NCI-H748 (cell line): ENCODE data around the gene TOR4A.
"Not testable (repeated sequence)": the region's sequence is repeated elsewhere in the genome, so short reads cannot be mapped to it uniquely, and the experiment has no call there.

Source experiments
- DNase-seq: peaks from one replicate; lab custom pipeline; 2025; ENCODE audit not compliant: unreplicated experiment; lab: John Stamatoyannopoulos, UW

Gene TOR4A

DNA sequence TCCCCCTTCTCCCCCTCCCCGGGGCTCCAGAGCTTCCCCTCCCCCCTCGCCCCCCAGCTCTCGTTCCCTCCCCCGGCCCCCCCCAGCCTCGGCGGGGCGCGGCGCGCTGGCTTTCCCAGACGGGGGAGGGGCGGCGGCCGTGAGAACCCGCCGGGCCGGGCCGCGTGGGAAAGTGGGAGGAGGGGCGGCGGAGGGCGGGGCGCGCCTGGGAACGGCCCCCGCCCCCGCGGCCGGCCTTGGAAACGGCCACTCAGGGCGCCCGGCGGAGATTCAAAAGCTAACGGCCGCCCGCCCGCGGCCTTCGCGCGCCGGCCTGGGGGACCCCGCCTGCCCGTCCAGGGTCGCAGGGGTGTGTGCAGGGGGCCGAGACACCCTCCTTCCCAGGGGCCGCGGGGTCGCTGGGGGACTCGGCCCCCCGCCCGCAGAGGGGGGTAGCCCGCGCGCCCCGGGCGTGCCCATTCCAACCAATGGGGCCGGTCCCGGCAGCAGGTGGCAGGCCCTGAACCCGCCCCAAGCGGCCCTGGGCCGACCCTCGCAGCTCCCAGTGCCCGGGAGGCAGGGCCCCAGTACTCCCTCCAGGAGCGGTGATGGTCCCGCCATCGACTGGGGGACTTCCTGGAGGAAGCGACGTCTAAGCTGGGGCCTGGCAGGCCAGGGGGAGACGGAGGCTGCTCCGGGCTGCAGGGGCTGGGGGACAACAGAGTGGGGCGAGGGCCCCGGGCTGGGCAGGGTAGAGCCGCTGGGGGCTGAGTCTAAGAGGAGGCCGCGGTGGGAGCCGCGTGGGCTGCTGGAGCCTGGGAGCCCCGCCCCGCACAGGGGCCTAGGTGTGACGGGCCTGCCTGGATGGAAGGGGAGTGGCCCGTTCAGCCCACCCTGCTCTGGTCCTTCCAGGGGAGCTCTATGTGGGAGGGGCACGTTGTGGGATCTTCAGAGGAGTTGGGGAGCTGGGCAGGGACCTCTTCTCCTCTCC is 38.8 kb downstream of the TOR4A start:
- peak; percentile 64 for DNase-seq

DNA sequence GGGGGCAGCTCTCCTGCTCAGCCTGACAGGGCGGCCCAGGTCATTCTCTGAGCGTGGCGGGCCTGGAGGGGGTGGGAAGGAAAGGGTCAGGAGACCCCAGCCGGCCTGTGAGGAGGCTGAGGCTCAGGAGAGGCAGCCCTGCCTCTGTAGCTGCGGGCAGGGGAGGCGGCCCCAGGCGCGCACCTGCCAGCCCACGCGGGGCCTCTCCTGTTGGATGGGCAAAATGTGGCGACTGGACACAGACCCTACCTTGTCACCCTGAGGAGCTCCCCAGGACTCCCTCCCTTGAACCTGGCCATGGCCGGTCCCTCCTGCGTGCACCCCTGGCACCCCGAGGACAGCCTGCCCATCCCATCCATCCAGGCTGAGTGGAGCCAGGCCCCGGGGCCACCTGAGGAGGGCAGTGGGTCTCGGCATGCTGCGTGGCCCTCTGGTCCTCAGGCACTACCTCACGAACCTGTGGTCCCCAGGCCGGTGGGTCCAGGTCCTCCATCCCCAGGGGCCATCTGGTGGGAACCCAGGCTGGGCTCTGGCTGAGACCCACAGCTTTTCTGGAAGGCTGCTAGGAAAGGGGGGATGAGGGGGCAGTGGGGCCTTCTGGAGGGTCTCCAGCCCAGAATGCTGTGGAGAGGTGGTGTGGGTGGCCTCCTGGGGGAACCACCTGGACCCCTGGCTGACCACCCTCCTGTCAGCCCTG is 39.6 kb downstream of the TOR4A start:
- DNase-seq, result no peak

DNA sequence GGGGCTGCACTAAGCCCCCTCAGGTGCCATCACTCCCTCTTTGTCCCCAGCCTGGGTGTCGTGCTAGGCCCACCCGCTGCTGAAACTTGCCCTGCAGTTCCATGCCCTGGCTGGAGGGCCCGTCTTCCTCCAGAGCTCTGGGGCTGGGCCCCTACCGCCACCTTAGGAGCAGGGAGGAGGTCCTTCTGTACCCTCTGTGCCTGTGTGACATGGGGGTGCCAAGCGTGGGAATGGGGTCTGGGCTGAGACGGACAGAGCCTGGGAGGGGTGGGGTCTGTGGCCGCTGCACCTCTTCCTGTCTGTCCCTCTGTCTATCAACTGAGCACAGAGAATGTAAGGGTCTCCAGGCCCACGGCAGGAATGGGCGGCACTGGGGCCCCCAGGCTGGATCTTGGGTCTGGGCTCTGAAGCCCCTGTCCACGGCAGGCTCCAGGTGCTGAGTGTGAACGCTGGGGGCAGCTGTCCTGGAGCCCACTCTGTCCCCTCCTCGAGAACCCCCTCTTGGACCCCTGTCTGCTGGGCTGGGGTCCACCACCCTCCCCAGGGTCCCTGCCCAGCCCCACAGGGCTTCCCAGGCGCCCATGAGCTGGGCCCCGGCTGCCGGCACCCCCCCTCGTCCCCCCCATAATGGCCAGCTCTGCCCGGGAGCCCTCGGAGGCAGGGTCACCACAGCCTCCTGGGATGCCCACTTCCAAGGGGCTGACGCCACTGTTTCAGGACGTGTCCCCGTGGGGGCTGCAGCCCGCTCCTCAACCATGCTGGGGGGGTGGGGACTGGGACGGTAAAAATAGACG is 40.4 kb downstream of the TOR4A start:
- no peak for DNase-seq

DNA sequence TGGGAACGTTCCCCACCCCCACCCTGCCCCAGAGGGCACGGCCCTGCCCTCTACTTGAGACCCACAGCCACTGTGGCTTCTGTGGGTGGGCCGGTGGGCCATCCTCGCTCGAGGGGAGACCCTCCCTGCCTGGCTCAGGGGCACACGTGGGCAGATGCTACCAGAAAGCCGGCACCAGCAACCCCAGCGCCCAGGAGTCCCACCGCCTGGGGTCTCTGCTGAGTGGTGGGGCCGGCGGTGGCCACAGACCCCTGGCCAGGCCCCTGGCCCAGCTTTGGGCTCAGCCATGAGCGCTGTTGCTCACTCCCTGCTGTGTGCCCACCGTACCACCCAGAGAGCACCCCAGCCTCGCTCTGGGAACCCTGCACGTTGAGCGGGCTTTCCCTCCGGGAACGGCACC is 41.1 kb downstream of the TOR4A start:
- no peak for DNase-seq

DNA sequence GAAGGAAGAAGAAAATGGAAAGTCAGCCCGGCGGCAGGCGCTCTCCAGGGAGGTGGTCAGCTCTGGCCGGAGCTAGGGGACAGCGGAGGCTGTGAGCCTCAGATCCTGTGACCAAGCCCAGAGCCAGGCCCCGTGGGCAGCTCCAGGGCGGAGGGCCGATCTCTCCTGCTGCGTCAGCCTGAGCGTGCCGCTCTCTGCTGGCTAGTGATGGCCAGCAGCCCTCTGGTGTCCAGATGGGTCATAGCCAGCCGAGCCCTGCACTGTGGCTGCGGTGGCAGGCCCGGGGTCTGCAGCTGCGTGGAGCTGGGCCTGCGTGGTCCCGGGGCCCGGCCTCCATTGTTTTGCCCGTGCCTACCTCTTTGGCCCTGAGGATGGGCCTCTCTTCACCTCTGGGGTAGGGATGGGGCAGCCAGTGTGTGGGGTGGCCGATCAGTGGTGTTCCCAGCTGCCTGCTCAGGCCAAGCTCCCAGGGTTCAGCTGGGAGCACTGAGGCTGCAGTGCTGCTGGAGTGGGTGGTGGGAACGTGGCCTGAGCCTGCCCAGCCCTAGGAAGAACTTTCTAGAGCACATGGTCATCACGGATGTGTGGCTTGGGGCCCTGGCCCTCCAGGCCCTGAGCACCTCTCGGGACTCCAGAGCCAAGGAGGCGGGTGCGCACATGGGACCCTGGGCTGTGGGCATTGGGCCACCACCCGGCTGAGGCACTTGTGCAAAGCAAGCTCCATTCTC is 41.6 kb downstream of the TOR4A start:
- DNase-seq, result no peak

DNA sequence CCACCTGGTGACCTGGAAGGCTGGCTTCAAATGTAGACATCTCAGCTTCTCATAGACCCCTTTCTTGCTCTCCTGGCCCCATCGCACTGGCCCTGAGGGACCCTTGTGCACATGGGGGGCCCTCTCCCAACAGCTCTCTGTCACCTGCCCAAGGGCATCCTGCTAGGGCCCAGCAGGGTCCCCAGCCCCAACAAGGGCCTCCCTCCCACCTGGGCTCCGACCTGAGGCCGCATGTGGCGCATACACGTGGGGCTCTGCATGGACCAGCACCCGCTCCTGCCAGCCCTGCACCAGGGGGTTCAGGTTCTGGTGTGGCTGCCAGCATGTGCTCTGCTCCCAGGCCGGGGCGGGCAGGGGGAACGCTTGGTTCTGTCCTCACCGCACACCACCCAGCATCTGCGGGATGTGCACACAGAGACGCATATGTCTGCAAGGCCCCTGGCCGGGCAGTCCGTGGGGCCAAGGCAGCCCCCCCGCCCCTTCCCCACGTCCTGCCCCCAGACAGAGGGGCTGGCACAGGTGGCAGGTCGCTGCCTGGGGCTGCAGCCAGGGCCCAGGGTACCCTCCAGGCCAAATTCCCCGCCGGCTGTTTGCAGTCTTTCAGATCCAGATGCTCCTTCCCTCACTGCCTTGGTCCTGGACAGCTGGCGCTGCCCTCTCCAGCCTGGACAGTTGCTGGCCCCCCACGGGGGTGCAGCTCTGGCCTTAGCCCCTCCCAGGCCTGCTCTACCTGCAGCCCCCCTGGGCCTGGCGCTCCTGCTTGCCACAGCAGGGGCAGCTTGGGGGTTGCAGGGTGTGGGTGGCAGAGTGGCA is 42.4 kb downstream of the TOR4A start:
- no peak for DNase-seq

DNA sequence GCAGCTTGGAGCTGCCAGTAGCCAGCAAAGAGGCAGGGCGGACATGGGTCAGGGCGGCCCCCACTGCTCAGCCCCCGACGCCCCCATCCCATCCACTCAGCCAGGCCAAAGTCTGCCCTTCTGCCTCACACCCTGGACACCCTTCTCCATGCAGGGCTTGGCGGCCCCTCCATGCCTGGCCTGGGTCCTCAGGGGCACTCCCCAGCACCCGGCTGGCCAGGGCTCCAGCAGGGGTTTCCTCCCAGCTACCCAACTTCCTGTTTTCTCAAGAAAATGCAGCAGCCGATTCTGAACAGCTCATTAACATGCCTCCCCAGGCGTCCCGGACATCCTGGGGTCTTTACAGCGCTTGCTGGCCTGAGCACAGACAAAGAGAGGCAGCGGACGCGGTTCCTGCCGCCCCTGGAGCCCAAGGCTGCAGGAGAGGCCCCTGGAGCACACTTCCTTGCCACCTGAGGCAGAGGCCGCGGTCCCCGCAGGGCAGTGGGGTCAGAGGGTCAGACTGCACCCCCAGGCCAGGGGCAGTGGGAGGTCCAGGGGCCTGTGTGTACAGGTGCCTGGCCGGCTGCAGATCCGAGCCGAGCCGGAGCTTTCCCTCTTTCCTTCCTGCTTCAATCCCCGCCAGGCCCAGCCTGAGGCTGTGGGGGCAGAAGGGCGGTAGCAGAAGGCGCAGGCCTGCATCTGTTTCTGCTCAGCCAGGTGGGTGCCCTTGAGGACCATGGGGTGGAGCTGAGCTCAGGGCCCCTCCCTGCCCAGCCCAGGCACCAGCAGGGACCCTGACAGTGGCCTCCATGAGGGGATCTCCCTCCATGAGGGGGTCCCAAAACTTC is 43.2 kb downstream of the TOR4A start:
- DNase-seq, result no peak

DNA sequence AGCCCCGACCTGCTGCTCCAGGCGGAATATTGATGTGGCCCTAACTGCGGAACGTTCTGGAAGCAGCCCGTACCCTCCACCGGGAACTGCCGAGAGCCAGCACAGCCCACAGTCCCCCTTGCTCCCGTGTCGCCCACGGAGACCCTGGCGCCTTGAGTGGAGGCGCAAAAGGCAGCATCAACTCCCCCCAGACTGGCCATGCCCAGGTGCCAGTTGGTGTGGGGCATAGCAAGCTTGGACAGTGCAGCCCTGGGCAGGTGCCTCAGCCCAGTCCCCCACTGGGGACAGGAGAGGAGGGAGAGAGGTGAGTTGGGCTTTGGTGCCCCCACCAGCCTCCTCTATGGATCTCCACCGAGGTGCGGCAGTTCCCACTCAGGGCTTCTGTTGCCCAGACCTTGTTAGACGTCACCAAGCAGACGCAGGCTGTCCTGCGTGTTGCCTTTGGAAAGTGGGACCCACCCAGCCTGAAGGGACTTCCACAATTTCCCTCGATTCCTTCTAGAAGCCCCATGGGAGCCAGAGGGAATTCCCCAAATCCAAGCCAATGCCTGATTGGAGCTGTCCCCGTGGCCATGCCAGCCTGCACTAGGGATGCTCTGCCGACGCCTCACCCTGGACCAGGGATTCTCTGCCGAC is 44.3 kb downstream of the TOR4A start:
- DNase-seq, result no peak

DNA sequence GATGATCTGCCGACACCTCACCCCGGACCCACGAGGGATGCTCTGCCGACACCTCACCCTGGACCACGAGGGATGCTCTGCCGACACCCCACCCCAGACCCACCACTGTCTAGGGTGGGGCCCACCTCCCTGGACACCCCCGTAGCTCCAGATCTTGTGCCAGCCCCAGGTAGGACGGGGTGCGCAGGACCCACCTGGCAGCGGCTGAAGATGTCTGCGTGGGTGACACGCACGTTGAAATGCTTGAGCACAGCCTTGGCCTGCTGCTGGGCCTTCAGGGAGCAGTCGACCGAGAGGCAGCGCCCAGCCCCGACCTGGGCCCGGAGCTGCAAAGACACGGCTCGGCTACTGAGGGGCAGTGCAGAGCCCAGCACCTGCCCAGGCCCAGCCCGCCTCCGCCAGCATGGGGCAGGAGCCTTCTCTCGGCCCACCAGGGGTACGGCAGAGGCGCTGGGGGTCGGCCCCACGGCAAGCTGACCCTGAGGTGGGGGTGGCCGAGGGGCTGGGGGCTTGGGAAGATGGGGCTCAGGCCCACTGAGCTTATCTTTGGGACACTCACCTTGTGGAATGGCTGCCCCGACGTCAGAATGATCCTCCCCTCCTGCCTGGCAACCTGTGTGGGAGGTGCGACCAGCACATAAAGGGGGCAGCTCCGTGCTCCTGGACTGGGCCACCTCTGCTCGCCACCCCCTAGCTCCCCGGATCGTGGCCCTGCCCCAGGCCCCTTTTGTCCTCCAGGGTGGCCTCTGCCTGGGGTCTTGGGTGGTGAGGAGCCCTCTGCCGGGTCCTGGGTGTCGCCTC is 46.2 kb downstream of the TOR4A start:
- DNase-seq, result no peak

DNA sequence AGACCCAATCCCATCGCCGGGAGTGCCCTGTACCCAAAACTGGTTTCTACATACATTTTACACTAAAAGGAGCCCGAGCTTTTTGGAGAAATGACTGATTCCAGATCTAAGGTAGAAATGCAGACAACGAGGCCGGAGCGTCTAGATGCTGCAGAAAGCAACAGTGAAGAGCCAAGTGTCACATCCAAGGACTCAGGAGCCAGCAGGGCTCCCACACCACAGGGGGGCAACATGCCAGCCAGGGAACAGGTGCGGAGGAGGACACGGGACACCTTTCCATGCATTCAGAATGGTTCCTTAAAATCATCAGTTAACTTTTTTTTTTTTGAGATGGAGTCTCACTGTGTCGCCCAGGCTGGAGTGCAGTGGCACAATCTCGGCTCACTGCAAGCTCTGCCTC is 47.6 kb downstream of the TOR4A start:
- DNase-seq, result no peak

DNA sequence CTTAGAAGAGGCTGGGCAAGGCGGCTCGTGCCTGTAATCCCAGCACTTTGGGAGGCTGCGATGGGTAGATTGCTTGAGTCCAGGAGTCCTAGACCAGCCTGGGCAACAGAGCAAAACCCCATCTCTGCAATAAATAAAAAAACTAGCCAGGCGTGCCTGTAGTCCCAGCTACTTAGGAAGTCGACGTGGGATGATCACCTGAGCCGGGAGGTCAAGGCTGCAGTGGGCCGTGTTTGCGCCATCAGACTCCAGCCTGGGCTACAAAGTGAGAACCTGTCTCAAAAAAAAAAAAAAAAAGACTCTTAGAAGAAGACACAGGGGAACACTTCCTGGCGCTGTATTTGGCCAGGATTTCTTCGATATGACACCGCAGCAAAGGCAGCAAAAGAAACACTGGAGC is 48.3 kb downstream of the TOR4A start:
- no peak for DNase-seq

DNA sequence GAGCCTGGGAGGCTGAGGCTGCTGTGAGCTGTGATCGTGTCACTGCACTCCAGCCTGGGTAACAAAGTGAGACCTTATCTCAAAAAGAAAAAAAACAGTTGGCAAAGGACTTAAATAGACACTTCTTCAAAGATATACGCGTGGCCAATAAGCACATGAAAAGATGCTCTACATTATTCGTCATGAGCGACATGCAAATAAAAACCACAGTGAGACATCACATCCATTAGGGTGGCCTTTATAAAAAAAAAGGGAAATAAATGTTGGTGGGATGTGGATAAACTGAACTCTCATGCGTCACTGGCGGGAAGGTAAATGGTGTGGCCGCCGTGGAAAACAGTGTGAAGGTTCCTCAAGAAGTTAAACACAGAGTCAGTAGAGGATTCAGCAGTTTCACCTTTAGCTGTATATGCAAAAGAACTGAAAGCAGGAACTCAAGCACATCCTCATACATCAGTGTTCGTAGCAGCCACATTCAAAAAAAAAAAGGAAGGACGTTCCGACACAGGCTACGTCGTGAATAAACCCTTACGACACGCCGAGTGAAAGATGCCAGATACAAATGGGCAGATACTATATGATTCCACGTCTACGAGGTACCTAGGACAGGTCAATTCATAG is 49.0 kb downstream of the TOR4A start:
- DNase-seq, result no peak

DNA sequence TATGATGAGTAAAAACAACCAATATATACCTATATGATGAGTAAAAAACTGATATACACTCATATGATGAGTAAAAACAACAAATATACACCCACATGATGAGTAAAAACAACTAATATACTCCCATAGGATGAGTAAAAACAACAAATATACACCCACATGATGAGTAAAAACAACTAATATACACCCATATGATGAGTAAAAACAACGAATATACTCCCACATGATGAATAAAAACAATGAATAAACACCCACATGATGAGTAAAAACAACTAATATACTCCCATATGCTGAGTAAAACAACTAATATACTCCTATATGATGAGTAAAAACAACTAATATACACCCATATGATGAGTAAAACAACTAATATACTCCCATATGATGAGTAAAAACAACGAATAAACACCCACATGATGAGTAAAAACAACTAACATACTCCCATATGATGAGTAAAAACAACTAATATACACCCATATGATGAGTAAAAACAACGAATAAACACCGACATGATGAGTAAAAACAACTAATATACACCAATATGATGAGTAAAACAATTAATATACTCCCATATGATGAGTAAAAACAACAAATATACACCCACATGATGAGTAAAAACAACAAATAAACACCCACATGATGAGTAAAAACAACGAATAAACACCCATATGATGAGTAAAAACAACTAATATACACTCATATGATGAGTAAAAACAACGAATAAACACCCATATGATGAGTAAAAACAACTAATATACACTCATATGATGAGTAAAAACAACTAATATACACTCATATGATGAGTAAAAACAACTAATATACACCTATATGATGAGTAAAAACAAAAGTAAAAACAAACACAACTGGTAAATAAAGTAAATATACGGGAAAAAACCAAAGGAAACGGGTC is 50.4 kb downstream of the TOR4A start:
- DNase-seq, result not testable (repeated sequence)

DNA sequence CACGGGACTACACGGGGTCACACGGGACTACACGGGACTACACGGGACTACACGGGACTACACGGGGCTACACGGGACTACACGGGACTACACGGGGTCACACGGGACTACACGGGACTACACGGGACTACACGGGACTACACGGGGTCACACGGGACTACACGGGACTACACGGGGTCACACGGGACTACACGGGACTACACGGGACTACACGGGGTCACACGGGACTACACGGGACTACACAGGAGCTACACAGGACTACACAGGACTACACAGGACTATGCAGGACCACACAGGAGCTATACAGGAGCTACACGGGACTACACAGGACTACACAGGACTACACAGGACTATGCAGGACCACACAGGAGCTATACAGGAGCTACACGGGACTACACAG is 52.1 kb downstream of the TOR4A start:
- not testable (repeated sequence) for DNase-seq

DNA sequence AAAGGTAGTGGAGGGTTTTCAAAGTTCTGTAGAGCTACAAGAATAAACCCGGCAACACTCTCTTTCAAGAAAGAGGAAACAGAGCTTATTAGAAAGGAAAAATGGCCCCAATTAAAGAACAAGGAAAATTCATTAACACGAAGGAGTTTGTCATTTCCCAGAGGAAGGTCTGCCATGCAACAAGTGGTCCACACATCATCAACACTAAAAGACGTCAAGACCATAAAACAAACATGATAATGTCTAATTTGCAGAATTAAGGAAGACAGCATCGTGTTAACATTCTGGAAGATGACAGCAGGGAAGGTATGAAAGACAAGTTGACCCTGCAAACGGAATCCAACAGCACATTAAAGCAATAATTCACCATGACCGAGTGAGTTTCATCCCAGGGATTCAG is 53.2 kb downstream of the TOR4A start:
- no peak for DNase-seq

DNA sequence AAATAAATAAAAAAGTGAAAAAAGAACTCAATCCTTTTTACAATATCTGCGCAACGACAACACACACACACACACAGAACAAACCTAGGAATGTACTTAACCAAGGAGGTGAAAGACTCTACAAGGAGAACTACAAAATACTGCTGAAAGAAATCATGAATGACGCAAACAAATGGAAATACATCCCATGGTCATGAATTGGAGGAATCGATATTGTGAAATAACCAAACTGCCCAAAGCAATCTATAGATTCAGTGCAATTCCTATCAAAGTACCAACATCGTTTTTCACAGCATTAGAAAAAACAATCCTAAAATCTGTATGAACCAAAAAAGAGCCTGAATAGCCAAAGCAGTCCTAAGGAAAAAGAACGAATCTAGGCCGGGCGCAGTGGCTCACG is 54.4 kb downstream of the TOR4A start:
- no peak for DNase-seq
